GM21786 (cell line): Measurements from ENCODE around the gene RAB20.

Experiments
- ATAC-seq: cut with Tn5 transposase; IDR thresholded peaks from one replicate; pipeline ENCODE4 v1.9.1; 2021; ENCODE audit not compliant: unreplicated experiment

RAB20 gene

DNA sequence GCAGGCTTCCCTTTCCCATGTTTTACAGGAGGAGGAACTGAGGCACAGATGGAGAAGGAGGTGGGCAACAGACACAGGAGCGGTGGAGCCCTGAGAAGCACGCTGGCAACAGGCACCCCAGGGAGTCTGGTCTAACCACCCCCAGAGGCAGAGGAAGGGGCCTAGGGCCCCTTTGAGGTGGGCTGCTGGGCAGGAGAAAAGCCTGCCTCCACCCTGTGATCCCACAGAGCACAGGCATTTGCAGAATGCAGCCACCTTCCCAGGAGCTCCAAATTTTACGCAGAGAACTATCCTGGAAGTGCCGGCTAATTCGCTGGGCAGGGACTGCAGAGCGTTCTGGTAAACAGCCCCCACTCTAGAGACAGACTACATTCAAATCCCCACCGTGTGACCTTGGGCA is 30.4 kb downstream of the RAB20 start:
- ATAC-seq: no peak

- ATAC-seq: no peak
Observed at GRCh38 chr13:110529522-110530311, 31.8 kb downstream of the RAB20 start.

- ATAC-seq: no peak
Observed at GRCh38 chr13:110528911-110529310, 32.6 kb downstream of the RAB20 start.

- ATAC-seq: no peak
Observed at GRCh38 chr13:110528371-110528770, 33.2 kb downstream of the RAB20 start.

DNA sequence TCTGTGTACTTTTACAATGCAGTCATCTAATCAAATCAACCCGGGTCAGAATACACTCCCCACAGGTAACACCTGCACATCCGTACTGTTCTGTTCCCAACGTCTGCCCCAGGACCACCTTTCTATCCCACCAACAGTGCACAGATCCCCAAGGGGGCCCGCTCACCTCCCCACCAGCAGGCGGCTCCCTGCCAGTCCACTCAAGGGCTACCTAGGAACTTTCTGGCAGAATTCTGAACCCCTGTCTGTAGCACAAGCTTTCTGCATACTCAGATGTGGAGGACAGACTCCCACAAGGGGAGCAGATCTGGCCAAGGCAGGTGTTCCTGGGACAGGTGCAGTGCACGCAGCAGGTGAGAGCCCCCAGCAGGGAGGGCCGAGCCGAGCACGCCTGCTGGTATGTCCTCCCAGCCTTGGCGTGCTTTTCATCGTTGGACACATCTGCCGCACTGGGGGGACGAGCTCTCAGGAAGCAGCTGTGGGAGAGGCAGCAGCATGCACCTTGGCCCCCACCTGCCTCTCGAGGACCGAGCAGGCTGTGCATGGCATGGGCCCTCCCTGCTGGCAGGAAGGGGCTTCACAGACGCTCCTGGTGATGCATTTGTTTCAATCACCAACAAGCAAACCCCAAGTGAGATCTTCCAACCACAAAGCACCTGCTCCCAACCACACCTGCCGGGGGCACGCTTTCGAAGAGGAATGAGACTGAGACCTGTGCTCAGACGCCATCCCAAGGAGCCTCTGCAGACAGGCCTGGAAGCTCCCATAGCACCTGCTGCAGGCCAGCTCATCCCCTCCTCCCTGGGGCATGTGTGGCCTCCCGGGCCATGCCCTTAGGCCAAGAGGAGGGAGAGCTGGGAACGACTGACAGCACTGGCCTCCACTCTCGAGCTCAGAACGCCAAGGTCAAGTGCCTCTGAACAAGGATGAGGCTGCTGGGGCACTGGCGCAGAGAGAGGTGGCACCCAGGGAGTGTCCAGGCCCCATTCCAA is 35.9 kb downstream of the RAB20 start:
- peak; percentile 82 for ATAC-seq

GRCh38 chr13:110524541-110525257 is 36.8 kb downstream of the RAB20 start:
- ATAC-seq: no peak

DNA sequence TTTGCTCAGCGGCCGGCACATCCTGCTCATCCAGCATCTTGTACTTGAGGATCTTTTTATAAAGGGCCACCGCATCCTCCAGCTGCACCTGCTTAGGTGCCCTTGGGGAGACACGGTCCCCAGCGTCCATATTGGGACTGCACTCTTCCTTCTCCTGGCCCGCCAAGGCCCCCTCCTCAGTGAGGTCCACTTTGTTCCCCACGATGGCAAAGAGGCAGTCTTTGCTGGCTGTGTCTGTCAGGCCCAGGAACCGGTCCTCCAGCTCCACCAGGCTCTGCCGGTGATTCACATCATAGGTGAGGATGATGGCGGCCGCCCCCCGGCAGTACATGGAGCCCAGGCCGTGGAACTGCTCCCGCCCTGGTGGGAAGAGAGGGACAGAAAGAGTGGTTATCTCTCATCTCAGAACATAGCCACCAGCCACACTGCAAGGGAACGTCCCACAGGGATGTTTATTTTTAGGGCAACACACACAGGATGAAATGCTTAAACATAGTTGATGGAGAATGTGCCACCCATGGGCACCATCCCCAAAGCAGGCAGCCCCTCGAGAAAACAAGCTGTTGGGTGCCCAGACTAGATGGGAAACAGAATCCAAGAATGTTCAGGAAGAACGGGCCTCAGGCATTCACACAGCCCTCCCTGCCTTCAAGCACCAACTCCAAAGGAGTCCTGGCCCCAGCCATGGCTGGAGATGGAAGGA is 37.5 kb downstream of the RAB20 start:
- no peak for ATAC-seq

- no peak for ATAC-seq
Observed at GRCh38 chr13:110523180-110523579, 38.3 kb downstream of the RAB20 start.

GRCh38 chr13:110522721-110523120 is 38.8 kb downstream of the RAB20 start:
- ATAC-seq: no peak

GRCh38 chr13:110521946-110522345 is 39.6 kb downstream of the RAB20 start:
- ATAC-seq: peak; percentile 33

GRCh38 chr13:110521296-110521680 is 40.2 kb downstream of the RAB20 start:
- ATAC-seq: no peak

GRCh38 chr13:110520431-110521295 is 40.9 kb downstream of the RAB20 start:
- ATAC-seq: no peak

GRCh38 chr13:110519506-110519905 is 42.0 kb downstream of the RAB20 start:
- no peak for ATAC-seq

- ATAC-seq: no peak
Observed at GRCh38 chr13:110519046-110519445, 42.5 kb downstream of the RAB20 start.

DNA sequence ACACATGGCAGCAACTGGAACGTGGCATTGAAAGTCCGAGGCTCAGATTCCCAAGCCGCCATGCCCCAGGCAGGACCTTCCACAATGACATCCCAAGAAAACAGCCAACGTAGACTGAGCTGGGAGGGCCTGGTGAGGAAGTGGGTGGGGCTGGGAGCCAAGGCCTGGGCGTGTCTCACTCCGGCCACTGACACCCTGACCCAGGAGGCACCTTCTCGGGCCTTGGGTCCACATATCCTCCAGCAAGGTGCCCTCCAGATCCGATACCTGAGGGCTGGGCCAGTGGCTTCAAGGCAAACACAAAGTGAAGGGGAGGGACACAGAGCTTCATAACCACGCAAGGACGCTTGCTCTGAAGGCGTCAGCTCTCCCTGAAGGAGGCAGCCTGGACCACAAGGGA is 43.0 kb downstream of the RAB20 start:
- no peak for ATAC-seq

DNA sequence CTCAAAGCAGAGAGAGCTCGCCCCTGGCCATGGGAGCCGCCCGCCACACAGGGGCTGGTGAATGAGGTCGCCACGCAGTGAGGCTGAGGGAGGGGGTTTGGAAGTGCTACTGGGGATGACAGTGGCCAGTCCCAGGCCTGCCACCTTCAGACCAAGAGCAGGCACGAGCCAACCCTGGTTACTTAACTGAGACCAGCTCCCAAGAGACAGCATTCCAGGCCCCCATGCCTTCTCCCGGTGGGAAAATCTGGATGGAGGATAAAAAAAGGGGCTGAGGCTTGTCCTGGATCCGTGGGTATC is 43.3 kb downstream of the RAB20 start:
- no peak for ATAC-seq

DNA sequence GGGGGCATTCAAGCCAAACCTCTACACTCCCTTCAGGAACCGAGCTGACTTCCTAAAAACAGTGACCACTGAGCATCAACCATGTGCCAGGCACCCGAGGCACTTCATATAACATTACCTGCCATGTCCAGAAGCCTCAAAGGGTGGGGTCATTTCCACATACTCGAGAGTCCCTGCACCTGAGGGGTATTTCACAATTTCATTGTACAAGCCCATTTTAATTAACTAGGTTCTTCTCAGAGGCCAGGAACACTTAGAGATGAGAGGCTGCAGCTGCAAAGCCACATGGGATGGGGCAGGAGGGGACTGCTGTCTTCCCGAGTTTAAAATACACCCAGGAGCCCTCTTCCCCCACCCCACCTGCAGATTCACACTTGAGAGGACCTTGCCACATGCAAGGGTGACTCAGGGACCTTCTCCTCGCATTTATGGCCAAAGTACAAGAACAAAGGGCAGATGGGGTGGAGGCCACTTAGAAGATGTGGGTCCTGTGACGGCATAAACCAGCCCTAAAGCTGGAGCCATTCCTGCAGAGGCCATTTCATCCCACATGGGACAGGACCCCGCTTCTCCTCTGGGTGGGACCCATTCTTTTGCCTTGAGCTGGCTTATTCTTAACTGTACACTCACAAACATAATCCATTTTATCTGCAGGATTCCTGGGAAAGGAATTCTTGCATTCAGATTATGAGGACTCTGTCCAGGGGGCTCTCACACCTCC is 43.9 kb downstream of the RAB20 start:
- ATAC-seq: no peak

DNA sequence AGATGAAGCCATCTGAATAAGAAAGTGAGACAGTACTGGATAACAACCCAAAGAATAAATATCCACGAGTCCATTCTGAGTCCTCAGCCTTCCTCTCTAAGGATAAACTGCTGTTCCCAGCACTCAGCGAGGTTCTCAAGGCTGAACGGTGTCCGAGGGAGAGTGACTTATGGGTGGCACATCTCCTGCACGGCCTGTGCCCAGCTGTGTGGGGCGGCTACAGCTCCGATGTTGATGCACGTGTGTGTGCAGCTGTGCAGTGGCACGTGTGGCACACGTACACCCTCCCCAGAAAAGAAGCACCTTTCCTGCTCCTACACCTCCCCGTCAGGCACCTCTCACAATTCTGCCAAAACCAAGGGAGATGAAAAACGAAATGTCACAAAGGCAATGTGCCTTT is 45.0 kb downstream of the RAB20 start:
- no peak for ATAC-seq

- no peak for ATAC-seq
Observed at GRCh38 chr13:110512198-110512740, 49.3 kb downstream of the RAB20 start.
